GM23248 (cell line): ENCODE measurements around the gene NRP2.

Source experiments
- EZH2 ChIP-seq: fragments of 200-600 bp; sonication (generic); IDR thresholded peaks from 2 replicates; pipeline ENCODE4 v1.6.1; 2018; ENCODE audit warnings: antibody characterized with exemption, mild to moderate bottlenecking; ENCODE audit not compliant: insufficient read depth, poor library complexity, severe bottlenecking
- EZH2phosphoT487 ChIP-seq: fragments of 200-600 bp; sonication (generic); IDR thresholded peaks from 2 replicates; pipeline ENCODE4 v1.6.1; 2018; ENCODE audit warnings: antibody characterized with exemption, moderate library complexity, mild to moderate bottlenecking, low read depth; ENCODE audit not compliant: insufficient read depth

- TF ChIP-seq EZH2, result no peak
- no peak for TF ChIP-seq EZH2phosphoT487
Observed at GRCh38 chr2:205833864-205834263, 151.6 kb downstream of the NRP2 start.
